Suppressor macrophage (primary cell): ENCODE data around the gene PLXNA2.

Experiments used
- DNase-seq, 4 experiments: peaks; one replicate each; pipeline ENCODE4 v3.0.0-alpha.2; 2020 to 2022

PLXNA2 gene

DNA sequence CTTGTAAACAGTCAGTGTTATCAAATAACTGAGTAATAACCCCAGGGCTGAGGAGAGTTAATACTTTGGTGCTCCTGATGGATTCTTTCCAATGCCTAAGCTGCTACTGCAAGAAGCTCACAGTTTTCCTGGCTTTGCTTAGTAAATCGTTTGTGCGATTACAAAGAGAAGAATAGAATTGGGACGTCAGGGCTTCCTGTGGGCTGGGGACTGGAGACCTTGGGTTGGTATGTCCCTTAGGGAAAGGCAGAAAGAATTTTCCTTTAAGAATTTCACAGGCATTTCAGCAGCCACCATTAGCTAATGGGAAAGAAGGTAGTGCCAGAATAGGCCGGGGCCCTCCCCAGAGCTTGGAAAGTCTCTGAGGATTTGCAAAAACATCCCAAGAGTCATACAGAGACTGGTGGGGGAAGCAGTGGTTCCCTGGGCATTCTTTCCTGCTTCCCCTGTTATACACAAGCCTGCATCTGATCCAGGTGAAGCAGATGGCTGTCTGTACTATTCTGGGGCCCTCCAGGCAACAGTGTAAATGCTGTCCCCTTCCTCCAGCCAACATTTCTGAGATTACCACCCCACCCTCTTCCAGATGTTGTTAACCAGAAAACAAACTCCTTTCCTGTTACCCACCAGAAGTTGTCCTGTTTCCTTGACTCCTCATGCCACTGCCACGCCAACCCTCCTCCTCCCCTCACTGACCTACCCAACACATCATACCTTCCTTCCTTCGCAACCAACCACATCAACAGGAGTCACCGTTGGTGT is 40.2 kb downstream of the PLXNA2 start:
- DNase-seq: no peak

DNA sequence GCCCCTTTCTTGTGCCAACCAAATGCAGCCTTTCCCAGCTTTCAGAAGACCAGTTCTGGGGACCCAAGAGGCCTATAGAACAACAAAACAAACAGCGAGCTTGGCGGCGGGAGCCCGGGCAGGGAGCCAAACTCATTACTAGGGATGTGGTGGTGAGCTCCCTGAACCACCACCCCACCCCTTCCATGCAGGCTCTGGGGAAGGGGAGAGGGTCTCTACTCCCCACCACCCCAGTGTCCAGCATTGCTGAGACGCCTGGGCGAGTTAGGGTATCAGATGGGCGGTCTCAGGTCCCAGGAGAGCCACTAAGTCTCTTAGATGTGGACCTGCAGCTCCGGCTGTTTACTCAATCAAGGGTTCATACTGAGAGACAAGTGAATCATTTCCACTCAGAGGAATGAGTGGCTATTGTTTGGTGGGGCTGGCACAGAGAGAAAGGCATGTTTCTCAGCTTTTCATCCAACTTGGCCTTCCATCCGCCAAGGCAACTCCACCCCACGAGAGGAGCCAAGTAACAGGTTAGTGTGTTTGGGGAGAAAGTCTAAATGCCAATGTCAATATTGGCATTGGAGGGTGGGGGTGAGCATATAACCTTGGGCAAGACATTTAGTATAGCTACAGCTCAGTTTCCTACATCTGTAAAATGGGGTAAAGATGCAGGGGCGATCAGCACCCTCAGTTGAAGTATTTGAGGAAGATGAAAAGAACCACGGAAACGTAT is 40.9 kb downstream of the PLXNA2 start:
- DNase-seq: no peak

DNA sequence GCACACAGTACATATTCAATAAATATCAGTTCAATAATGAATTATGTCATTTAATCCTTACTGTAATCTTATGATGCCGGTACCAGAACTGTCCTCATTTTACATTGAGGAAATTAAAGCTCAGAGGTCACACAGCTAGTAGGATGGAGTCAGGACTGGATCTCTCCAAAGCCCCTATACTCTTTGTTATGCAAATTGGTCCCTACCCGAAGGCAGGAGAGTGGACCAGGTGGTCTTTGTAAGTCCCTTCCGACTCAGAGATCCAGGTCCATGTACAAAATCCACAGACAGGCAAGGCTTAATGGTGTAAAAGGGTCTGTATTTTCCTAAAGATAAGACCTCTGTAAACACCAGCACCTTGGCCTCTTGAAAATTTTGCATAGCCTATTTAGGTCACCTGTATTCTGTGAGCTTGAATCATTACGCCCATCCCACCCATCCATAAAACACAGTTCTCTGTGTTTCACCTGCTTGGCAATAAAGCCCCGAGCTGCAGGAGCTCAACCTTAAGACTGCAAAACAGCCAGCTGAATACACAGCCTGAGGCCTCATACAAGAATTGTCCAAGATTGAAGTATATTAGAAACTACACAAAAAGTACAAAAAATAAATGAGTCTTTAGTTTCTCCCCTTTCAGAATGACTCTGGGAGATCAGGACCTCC is 41.7 kb downstream of the PLXNA2 start:
- DNase-seq: no peak

DNA sequence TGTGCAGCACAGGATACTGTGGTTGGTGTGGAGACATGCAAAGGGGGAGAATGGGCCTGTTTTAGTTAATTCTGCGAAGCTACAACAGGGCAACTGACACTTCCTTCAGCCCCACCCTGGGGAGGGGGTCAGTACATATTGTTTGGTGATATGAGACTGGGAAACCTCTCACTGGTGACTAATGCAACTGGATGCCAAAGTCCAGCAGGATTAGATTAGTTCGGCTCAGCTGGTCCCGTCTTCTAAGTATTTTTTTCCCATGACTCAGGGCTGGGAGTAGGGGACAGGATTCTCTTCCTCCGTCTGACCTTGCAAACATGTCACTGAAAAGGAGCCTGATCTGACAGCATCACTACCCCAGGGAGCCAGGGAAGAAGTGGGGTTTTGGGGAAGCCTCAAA is 43.0 kb downstream of the PLXNA2 start:
- no peak for DNase-seq

DNA sequence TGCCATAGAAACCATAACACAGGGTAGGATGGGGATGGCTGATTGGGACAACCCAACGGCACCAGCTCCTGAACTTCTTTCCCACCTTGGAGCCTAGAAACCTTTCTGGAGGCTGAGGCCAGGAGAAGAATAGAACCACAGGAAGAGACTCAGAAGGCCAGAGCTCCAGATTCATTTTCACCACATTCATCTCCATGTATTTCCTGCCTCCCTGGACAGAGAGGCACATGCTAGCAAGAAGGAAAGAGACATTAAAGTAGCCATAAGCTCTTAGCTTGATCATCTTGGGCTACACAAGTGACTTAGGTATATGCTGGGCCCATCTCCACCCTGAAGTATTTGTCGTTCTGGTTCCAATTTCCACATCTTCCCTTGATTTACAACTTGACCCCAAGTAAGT is 44.1 kb downstream of the PLXNA2 start:
- DNase-seq: no peak

DNA sequence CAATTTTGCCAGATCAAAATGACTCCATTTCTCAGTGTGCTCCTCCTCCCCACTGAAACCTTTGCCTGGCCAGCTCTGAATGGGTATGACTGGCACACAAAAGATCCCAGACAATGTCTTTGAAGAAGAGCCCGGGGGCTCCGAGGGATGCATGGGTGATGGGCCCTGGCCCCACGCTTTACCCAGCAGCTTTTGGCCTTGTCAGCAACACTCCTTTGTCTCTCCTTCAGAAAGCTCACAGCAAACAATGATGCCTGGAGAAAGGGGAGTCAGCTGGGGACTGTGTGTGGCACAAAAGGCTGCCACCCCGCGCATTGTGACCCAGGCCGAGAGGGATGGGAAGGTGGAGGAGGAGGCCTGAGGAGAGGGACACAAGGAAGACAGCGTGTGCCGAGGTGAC is 45.9 kb downstream of the PLXNA2 start:
- no peak for DNase-seq

DNA sequence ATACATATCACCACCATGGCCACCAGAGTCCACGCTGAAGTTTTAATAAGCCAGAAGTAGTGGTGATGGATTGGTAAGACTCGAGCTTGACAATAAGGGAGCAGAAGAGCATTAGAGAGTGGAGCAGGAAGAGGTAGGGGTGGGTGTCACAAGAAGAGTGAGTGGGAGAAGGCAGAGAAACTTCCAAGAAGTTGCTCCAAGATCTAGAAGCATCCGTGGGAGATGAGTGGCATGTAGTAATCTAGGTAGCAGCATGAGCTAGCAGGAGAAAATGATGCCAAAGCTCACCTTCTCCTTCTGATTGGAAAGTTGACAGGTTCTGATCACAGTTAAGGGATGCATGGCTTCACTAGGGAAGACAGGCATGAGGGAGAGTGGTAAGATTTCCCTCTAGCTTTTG is 49.2 kb downstream of the PLXNA2 start:
- DNase-seq: no peak

DNA sequence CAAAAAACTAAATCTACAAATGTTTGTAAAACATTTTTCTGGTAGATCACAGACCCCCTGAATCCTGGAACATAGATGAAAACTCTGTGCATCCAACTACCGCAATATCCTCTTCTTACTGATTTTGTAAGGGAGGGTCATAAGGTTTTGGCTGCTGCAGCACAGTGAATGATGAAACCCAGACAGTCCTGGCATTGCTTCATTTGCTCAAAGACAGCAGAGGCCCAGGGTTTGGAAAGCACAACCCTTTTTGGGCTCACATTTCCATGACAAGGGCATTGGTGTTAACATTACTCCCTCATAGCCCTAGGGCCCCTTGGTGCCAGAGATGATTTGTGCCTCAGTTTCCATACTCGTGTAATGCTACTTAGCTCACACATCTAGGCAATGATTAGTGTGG is 51.2 kb downstream of the PLXNA2 start:
- peak; percentile 34 to 67 (median 66) for DNase-seq

DNA sequence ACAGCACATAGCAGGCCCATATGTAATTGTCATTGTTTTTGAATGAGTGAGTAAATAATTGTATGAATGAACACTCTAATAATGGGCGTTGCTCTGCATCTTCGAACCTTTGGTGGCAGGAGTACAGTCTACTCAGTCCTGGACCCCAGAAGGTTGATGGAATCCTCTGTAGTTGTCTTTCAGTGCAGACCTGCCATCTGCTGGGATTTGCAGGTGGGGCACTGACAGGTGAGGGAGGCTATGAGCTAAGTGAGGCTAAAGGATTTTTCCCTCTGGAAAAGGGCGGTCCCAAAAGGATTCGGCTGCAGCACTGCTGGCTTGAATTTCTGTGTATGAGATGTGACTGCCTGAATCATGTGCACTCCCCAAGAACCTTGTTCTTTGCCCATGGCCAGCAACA is 53.4 kb downstream of the PLXNA2 start:
- no peak for DNase-seq

DNA sequence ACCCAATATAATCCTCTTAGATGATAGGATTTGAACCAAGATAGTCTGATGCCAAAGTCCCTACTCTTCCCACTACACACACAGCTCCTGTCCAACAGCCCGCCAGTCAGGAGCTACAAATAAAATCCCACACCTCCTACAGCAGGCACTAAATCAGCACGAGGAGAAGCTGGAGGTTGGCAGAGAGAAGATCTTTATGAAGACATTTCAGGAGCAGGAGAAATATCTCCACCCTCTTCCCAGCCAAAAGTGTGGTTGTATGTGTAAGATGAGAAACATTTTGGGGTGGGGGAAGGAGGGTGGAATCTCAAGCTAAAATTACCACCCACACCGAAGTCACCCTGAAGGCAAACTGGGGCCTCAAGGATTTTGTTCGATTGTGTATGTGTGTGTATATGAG is 54.5 kb downstream of the PLXNA2 start:
- no peak for DNase-seq

DNA sequence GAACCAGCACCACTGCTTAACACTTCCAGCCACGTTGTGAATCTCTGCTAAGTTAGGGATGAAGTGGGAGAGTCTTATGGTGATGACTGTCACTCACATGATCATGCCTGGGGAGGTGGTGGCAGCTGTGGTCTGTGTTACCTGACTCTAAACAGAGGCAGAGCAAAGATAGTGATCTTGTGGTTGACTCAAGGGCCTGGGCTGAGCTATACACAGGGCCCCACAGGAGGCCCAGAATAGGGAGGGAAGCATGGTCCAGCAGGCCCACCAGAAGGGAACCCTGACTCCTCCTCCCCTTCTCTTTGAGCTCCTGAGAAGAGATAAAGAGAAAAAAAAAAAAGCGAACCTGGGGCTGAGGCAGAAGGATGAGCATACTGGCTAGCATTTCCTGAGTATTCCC is 55.0 kb downstream of the PLXNA2 start:
- peak in 3 of 4 experiments; percentile 16 to 34 (median 20) for DNase-seq

DNA sequence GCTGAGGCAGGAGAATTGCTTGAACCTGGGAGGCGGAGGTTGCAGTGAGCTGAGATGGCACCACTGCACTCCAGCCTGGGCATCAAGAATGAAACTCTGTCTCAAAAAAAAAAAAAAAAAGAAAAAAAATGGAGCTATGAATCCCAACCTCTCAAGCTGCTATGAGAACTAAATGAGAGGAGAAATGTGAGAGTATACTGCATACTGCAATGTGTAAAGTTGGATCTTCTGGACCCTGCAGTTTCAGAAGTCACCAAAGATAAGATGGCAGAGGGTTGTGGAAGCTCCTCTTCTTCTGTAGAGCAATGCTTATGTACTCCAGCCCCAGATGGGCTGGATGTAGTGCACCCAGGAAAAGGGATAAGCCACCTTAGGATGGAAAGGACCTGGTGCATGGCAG is 55.6 kb downstream of the PLXNA2 start:
- DNase-seq: no peak

DNA sequence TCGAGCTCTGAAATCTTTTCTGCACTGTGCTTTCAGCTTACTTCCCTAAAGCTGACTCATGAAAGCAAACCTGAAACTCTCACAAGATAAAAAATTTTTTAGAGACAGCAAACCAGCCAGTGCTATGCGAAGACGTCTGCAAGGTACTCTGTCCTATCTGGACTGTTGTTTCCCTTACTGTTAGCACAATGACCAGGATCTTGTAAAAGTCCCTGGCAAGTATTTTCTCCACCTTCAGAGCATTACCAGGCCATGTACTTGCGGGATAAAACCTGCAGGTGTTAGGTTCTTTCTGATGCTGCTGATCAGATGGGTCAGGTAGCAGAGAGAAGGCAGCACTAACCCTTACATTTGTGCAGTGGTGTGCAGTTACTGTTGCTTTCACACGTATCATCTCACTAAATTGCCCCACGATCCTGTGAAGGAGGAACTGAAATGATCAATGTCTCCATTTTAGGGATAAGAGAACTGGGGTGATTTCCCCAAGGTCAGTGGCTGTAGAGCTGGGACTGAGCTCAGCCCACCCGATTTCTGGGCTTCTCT is 56.6 kb downstream of the PLXNA2 start:
- DNase-seq: peak in 2 of 4 experiments; percentile 25 to 32

DNA sequence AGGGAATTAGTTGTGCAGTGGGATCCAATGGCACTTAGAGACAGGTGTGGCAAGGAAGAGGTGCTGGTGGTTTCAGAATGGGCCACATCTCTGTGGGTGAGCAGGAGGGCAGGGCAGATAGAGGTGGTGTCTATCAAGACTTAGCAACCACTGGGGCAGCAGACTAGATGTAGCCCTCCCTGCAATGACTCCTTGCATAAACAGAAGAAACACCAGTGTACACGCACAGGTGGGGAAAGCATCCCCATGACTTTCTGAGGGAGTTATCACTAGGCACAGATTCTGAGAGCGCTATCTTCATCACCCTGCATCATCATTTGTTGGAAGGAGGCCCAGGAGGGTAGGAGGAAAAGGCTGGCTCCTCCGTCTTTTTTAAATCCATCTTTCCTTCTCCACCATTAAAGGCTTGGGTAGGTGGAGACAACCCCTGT is 58.4 kb downstream of the PLXNA2 start:
- no peak for DNase-seq

DNA sequence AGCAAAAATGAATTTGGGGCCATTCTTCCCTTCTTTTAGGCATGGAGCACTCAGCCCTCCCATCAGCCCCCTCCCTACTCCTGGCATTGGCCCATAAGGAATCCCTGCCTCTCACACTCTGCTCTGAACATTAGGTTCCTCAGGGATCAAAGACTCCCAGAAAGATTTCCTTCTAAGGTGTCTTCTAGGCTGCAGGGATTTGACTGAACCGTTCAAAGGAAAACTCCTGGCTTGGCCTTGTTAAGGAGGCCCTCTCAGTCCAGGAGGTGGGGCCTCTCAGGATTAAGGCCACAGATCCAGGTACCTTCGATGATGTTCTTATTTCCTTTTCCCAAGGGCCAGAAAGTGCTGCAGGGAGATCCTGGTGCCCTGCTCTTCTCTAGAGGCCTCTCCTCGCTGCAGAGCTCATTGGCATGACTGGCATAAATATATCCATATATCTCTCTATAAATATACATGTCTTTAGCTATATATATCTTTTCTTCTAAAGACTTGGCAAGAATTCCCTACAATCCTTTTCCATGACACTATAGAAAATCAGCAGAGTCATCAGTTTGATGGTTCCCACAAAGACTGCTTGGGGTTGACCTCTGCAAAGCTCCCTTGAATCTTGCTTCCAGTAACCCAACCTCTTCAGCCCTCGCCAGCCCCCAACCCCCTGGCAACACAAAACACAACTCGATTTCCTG is 59.1 kb downstream of the PLXNA2 start:
- DNase-seq: no peak

DNA sequence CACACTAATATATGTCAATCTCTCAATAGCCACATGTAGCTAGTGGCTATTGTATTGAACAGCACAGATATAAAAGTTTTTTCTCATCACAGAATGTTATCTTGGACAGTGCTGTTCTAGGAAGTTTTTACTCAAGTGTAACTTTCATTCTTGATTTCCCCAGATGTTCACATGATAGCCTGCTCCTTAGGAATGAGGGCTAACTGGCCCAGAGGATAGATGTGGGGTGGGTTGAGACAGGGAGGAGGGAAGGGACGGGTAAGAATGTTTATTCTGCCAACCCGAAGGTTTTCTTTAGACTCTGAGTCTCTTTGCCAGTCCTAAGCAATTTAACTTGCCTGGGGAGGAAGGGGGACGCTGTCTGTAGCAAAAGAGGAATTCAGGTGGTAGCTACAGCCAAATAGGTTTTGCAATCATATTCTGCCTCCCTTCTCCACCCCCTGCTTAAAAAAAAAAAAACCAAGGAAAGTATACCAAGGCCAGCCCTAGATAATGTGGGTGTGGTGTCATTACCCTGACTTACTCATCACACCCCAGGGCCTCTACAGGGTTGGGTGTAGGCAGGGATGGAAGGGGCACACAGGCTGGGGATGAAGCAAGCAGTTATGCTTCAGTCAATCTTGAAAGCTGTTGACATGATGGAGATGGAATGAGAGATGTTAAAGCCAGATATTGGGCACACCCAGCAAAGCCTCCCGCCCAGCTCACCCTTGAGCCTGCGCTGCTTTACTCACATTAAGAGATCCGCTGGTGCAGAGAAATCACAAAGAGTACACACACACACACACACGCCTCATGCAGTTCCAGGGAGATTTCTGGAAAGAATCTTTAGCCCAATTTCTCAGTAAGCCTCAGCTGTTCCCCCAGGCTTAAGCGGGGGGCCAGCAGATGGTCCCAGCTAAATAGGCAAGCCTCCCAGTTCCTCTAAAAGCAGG is 59.9 kb downstream of the PLXNA2 start:
- DNase-seq: peak; percentile 52 to 75 (median 70)

DNA sequence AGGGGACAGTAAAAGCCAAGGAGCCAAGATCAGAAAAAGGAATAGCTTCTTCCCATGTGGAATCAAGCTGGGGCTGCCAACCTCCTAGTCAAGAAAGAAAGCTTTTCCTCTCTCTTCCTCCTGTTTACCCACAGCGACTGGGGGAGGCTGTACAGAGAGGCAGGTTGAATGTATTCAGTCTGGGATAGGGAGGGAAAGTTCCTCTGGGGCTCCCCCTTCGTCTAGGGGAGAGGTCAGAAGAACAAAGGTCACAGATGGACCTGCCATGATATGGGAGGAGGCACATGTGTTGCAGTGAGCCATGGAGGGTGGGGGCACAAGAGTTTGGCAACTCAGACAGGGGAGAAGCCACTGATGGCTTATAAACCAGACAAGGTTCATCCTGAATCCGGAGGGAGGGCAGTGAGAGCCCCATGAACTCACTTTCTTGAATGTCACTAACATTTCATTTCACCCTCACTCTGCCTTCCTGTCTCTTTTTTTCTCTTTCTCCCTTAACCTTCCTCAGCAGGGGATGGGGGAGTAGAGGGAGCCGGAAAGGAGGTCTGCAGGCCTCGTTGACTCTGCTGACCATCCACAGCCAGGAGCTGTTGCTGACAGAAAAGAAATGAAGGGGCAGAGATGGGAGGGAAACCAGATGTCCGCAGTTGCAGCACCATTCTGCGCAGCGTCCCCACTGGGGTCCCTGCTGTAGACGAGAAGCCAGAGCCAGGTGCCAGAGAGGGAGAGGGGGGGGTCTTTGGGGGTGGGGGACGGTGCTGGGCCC is 61.1 kb downstream of the PLXNA2 start:
- DNase-seq: no peak

DNA sequence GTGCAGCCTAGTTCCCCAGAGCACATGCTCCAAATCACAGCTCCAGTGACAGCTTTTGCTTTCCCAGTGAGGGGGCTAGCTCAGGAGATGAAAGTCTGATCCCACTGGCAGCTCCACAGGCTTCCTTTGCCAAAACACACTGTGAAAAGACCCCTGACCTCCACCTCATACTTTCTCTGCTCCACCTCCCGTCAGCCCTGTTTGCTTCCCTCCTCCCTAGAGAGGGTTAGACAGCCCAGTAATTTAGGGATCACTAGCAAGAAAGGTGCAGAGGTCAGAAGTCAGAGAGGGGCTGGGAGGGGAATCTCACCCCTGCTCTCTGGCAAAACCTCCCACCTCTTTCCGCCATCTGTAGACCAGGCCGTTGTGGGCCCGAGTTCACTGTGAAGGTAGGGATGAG is 62.8 kb downstream of the PLXNA2 start:
- DNase-seq: no peak

DNA sequence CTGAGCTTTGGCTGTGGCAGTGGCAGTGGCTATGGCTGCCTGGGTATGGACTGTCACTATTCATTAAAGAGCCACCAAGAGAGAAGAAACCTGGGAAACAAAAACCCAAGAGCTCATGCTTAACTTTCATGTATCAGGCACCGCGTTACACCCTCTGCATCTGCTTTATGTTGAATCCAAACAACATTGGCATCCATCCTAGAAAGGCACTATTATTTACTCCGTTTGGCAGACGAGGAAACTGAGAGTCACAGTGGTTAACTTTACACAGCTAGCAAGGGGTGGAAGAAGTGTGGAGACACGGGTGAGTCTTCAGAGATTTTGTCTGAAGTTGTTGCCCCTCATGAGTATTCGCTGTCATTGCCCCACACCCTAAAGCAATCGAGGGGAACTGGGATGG is 63.8 kb downstream of the PLXNA2 start:
- no peak for DNase-seq

DNA sequence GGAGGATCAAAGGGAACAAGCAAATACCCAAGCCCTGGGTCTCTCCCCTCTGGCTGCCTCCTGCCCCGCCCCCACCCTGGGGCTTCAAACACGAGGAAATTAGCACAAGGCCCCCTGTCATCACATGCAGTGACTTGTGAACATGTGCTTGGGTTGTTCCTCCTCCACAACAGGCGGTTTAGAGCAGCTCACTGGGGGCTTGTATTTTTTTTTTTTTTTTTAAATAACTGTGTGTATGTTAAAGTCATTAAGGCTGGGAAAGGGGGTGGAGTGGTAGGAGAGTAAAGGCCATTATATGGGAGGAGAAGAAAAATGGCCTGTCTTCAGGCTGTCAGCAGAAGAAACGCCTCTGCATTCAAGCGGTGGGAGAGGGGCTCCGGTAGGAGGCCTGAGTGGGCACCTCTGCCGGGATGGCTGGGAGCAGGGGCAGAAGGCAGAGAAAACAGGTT is 64.2 kb downstream of the PLXNA2 start:
- peak in 3 of 4 experiments; percentile 28 to 45 (median 42) for DNase-seq
